ENCODE data around the gene PYGM.

GRCh38 chr11:64753380-64754123, 6.2 kb downstream of the PYGM start:
- TF ChIP-seq CTCF (conservative IDR thresholded peaks at IDR 0.05; ENCODE audit: low read length): no peak
- no peak for TF ChIP-seq EZH2phosphoT487 (IDR thresholded peaks at IDR 0.05; ENCODE audit: borderline replicate concordance, low read depth, low read length)

Data from OCI-LY7 (cell line).